ENCODE data around the gene ANKRD36C.
A peak's percentile ranks its signal among the peaks of the same experiment; 100 is the strongest.
"Not testable (repeated sequence)": the region's sequence is repeated elsewhere in the genome, so short reads cannot be mapped to it uniquely, and the experiment has no call there.

The ANKRD36C gene

DNA sequence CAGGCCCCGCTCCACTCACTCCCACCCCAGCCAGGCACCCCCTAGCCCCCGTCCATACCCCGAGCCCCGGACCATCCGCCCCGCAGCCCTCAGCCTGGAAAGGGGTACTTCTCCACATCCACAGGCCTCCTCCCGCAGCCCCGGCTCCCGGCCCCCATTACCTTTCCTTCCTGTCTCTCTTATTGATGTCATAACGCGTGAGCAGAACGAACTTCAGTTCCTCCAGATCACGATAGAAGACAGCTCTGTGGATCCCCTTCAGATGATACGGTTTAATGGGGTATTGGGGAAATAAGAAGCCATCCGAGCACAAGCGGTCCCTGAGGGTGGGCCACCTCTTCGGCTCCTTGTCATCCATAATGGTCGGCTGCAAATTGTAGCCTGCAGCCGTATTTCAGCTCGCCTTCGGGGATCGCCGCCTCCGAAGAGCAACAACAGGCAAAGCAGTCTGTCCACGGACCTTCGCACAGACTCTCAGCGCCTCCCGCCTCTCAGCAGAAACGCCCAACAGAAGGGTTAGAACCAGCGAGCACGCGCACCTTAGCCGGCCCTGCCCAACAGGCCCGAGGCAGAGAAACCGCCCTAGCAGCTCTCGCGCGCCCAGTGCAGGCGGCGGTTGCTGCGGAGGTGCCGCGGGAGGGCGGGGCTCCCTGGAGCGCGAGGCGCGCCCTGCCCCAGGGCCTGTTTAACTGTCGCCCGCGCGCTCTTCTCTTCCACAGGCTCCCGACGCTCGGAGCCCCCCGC, at the start of gene ANKRD36C:
ANKRD36C (minus strand) TSS at position 474 of the 744 bp plus-strand sequence; CDS start at position 358, 116 bp downstream.
- DNase-seq (ENCODE audit: low read depth), result not testable (repeated sequence)

DNA sequence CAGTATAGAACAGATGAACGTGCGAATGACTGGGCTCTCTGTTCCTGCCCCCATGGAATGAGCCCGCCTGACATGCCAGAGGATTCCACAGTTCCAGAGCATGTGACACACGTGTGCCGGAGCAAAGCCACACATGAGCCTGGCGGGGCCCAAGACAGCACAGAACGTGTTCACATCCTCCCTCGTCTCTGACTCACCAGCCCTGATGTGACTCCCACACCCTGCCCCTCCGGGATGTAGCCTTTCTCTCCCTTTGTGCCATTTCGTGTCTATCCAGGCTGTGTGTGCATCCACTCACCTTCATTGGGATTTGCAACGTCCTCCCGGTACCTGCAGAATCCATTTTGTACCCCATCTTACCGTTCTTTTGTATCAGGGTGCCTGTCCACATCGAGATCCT, 43.9 kb upstream of the ANKRD36C start:
- not testable (repeated sequence) for DNase-seq (ENCODE audit: low read depth)

DNA sequence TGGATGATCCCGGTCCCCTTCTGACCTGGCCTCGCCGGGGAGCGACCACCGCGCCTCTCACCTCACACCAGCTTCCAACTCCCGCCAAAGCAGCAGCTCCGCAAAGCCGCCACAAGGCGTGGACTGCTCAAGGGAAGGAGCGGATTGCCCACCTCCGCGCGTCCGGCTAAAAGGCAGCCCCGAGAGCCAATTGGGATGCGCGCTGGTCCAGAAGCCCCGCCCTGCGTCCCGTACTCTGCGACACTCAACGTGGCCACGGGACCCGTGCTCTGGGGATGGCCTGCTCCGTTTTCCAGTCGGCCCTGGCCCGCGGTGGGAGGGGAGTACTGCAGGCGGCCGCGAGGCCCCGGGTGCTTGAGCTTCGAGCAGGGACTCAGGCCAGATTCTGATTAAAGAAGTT, 43.2 kb upstream of the ANKRD36C start, which contains the start of gene GPAT2:
GPAT2 (minus strand) TSS at position 125 of the 400 bp plus-strand sequence. CDS start 2,557 bp downstream, outside the sequence.
- DNase-seq (ENCODE audit: low read depth), result not testable (repeated sequence)

DNA sequence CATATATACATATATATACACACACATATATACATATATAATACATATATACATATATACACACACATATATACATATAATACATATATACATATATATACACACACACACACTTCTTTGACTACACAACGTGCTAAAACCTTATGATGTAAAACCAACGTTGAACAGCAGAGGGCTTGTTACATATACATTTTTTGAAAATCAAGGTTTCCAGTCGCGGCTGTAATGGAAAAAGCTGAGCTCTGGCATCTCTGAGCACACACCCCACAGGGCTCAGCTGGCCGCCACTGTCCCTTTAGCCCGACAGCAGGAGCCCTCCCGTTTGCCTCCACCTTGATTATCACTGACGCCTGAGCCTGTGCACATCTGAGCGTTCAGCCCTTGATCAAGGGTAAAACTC, 42.4 kb upstream of the ANKRD36C start:
- DNase-seq (ENCODE audit: low read depth), result not testable (repeated sequence)

DNA sequence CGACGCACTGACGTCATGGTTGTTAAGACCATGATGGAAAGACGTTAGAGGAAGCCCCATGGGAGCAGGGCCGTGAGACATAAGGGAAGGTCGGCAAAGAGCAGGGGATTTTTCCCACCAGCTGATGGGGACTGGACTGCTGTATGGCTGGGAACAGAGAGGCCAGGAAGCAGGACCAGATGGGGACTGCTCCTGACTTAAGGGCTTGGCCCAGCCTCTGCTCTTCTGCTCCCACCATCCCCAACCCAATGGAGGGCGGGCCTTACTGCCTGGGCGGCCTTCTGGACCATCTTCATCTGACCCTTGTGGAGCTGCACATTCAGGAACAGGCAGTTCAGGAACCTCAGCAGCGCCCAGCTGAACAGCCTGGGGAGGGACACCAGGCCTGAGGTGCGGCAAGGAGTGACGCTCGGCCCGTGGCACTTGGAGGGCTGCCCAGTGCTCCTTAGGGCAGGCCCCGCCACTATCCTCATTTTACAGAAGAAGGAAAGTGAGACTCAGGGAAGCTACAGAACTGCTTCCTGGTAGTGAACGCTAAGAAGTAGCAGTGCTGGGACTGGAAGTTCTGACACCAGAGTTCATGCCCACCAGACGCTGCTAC, 36.2 kb upstream of the ANKRD36C start:
- not testable (repeated sequence) for DNase-seq (ENCODE audit: low read depth)

DNA sequence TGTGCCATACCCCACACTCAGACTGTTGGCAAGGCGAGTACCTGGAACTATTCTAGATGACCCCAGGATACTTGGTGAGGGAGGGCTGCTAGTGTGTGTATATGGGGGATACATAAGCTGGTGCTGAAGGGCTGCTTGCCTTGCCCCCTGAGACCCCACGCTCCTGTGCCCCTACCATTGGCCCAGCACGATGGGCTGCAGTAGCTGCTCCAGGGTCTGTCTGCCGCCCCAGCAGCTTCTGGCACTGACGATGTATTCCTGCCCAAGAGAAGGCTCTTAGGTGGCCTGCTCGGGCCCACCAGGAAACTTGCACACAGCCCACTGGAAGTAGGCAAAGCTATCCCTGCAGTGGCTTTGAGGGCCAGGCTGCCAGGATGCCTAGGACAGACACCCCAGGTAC, 34.1 kb upstream of the ANKRD36C start:
- DNase-seq (ENCODE audit: low read depth), result not testable (repeated sequence)

DNA sequence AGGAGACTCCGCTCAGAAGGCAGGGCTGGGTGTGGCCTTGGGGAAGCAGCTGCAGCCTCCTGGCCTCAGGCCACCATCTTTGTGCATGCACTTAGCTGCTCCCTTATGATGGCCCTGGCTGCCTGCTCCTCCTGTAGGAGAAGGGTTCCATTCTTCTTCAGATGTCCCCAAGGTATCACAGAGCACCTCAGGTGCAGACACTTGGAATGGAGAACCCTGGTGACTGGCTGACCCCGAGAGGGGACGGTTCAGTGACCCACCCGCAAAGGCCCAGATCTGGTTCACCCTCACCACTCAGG, 33.5 kb upstream of the ANKRD36C start:
- DNase-seq (ENCODE audit: low read depth), result no peak

DNA sequence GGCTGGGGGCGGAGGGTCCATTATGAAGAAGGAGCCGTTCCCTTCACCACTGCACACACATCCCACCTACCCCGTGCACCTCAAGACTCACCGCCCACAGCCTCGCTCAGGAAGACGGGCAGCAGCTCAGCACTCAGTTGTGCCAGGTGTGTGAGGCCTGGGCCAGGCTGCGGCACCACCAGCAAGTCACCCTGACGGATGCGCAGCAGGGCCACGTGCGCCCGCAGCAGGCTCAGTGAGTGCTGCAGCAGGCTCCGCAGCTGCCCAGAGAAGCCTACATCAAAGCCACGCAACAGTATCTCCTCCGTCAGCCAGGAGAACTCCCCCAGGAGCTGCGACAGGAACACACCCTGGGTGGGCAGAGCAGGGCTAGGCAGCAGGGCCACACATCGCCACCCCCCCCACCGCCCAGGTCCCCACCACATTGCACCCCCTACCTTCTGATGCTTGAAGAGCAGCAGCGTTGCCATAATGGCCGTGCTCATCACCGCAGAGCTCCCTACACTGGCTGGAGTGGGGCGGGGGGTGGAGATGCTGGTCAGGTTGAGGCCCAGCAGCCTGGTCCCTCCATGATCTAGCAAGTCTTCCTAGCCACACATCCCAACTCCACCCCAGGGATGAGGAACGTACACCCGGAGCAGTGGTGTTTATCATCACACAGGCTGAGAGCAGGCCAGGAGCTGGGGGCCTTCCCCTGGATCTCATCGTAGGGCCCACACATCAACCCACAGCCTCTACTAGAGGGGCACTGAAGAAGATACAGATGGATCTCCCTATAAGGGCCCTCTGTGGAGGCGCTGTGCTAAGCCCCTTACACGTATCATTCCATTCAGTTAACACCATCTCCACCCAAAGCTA, 32.9 kb upstream of the ANKRD36C start:
- no peak for DNase-seq (ENCODE audit: low read depth)

DNA sequence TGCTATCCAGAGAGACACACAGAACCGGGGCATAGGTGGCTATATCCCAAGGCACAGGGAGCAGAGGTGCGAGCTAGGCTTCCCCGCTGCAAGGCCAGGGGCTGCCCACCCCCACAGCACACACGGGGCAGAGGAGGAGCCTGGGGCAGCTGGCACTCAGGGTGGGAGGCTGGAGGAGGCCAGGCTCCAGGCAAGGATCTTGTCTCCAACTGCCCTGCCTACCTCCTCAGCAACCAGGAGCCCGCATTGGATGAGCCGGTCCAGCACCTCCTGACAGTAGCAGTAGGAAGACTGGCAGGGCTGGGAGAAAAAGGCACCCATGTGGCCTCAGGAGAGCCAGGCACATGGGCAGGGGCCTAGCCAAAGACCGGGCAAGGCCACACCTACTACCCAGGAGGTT, 32.1 kb upstream of the ANKRD36C start:
- not testable (repeated sequence) for DNase-seq (ENCODE audit: low read depth)

DNA sequence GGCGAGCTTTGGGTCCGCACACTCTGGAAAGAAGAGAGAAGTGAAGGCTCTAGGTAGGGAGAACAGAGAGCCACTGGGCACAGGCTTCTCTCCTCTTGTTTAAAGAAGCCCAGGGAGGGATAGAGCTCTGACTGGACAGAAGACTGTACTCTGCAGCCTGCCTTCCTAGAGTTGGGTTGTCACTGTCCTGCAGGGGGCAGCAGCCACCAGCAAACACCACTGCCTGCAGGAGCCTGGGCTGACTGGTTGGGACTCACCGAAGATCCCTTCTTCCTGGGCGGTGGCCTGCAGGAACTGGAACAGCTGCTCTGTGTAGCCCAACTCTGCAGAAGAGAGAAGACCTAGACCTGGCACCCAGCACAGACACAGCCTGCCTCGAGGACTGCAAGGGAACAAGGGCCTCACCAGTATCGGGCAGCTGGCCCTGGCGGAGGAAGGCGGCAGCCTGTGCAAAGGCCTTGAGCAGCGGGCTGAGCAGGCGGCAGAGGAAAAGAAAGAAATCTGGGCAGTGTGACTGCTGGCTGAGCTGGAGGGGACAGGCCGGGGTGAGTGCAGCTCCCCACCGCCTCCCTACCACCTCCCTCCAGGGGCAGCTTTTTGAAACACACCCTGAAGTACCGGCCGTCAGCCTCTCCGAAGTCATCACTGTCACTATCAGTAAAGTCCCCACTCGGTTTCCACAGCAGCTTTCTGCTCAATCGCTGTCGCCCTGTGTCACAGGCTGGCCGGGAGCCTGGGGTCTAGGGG, 31.2 kb upstream of the ANKRD36C start:
- peak; percentile 34 for DNase-seq (ENCODE audit: low read depth)

DNA sequence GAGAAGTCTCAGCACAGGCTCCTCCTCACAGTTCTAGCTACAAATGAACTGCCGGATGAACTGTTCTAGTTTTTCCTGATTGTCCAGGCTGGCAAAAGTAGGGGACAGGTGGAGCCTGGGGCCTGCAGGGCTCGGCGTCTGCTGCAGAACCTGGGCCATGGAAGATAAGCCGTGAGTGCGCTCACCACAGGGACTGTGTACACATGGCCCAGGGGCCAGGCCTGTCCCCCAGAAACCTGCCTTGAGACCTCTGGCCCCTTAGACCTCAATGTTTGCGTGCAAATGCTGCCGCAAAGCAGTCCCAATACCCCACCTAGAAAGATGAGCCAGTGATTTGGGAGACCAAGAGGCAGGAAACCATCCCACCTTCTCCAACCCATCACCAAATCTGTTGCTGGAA, 30.5 kb upstream of the ANKRD36C start:
- not testable (repeated sequence) for DNase-seq (ENCODE audit: low read depth)

DNA sequence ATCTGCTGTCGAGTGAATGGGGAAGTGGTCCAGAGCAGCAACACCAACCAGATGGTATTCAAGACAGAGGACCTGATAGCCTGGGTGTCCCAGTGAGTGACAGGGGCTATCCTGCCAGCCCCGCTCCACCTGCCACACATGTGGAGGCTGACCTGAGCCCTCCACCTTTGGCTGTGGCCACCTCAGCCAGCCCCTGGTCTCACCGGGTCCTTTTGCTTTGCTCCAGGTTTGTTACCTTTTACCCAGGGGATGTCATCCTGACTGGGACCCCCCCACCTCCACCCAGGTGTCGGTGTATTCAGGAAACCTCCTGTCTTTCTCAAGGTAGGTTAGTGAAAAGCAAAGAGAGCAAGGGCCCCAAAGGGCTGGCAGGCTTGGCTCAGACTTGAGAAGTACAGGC, 29.5 kb upstream of the ANKRD36C start:
- DNase-seq (ENCODE audit: low read depth), result not testable (repeated sequence)

DNA sequence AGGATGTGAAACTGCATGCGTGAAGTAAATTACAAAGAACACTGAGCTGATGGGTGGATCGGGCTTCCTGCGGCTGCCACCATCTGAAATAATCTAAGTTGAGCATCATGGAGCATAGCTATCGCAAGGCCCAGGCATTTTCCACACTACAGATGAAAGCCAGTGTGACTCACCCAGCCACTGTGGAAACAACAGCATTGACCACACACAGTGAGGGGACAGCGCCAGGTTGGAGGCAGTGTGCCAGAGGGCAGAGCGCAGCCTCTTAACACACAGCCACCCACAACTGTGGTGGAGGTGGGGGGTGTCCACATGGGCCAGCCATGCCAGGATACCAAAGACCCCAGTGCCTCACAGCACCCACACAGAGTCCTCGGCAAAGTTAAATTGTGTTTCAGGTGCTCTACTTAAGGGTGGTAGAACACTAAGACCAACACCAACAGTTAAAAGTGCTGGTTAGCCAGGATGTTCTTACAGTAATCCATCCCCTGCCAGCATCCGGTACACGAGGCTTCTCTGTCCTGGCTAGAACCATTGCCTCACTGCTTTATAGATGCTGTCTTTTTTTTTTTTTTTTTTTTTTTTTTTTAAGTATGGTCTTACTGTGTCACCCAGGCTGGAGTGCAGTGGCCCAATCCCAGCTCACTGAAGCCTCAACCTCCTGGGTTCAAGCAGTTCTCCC, 28.4 kb upstream of the ANKRD36C start:
- not testable (repeated sequence) for DNase-seq (ENCODE audit: low read depth)

DNA sequence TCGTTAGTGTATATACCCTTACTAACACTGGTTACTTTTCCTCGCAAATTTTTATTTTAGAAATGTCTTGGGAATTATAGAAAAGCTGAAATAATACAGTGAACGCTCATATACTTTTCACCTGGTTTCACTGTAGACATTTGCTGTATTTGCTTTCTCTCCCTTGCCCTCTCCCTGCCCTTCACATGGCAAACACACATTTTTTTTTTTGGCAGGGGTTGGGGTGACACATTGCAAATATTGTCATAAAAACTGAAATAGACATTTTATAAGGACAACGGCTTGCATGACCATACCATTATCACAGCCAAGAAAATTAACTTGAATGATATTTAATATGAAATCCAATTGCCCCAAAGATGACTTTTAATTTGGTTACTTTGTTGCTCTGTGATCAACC, 24.7 kb upstream of the ANKRD36C start:
- not testable (repeated sequence) for DNase-seq (ENCODE audit: low read depth)

DNA sequence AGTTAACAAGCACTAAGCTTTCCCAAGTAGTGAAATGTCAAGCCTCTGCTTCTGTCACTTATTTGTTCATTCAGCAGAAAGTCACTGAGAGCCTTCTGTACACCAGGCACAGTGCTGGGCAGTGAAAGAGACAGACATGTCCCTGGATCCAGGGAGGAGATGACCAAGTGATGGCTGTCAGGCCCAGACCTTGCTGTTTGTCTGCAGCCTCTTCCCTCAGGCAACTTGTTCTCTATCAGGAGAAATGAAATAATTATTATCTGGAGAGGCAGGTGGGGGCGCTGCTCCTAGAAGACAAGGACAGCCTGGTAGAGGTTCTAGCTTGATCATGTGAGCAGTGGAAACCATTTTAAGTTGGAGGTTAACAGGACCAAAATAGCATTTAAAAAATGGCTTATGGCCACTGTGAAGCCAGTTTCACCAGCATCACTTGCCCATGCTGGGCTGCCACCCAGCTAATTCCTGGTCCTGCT, 21.2 kb upstream of the ANKRD36C start:
- not testable (repeated sequence) for DNase-seq (ENCODE audit: low read depth)

DNA sequence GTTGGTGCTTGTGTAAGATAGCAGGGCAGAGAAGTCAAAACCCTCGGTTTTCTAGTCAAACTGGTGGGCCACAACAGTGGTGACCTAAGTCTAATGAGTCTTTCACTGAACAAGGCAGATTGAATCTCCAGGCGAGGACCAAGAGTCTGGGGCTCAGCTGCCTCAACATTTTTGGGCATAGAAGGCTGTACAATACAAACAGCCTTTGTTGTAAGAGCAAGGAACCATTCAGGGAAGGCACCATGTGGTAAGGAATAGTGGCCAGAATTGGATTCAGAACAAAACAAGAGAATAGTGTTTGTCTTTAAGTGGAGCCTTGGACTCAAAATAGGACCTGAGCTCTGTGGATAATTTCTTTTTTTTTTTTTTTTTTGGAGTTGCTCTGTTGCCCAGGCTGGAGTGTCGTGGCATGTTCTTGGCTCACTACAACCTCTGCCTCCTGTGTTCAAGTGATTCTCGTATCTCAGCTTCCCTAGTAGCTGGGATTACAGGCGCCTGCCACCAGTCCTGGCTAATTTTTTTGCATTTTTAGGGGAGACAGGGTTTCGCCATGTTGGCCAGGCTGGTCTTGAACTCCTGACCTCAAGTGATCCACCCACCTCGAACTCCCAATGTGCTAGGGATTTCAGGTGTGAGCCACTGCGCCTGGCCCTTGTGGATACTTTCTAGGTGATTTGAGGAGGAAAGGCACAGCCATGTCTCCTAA, 20.6 kb upstream of the ANKRD36C start:
- not testable (repeated sequence) for DNase-seq (ENCODE audit: low read depth)

DNA sequence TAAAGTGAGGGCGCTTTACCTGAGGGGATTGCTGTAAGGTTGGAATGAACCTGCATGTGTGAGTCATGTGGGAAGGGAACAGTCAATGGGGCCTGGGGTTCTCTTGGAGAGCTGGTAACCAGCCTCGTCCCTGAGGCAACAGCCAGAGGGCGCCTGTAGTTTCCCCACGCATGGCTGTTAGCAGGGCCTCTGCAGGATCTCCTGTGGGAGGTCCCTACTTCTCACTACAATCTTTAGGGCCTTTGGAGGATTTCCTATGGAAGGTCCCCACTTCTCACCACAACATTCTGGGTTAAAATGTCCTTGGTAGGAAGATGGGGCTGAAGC, 19.5 kb upstream of the ANKRD36C start:
- not testable (repeated sequence) for DNase-seq (ENCODE audit: low read depth)

DNA sequence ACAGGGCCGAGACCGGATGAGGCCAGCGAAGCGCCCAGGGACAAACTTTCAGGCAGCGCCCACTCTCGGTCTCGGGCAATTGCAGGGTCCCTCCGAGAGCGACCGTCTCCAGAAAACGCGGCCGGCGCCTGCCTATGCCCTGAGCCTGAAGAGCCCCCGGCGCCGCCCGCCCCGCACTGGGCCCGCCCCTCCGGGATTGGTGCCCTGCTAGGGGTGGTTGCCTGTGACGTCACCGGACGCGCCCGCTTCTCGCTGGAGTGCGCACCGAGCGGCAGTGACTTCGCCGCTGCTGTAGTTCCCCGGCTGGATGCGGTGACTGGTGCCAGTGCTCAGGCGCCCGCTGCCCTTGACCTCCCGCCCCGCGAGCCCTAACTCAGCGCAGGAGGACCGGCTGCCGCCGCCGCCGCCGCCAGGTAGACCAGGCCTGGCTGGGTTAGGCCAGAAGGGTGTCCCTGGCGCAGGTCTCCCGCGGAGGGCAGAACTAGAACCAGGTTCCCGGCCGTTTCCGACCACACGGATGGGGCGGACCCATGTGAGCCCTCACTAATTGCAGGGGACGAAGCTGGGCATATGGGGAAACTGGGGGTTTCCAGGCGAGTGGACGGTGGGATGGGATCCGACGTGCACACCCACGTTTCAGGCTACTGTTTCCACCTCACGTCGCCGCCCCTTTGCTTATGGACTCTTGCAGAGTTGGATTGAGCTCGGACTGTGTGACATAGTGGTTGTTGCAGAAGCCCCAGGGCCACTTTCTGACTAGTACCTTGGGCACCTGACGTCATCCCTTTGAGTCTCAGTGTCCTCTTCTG, 18.9 kb upstream of the ANKRD36C start:
- not testable (repeated sequence) for DNase-seq (ENCODE audit: low read depth)

DNA sequence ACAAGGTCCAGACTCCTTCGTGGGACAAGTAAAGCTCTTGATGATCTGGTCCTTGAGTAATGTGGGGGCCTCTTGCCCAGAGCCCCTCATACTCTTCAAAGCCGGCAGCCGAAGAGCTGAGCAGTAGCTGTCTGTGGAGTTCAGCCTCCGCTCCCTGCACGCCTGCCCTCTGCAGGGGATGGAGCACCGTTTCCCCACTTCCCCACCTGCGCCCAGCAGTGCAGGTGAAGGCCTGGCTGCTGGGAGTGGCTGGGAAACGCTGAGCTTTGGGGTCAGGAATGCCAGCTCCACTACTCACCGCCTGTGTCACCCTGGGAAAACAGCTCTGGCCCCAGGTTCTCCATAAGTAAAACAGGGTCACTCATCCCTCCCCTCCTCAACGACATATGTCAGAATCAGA, 18.2 kb upstream of the ANKRD36C start:
- DNase-seq (ENCODE audit: low read depth), result not testable (repeated sequence)

DNA sequence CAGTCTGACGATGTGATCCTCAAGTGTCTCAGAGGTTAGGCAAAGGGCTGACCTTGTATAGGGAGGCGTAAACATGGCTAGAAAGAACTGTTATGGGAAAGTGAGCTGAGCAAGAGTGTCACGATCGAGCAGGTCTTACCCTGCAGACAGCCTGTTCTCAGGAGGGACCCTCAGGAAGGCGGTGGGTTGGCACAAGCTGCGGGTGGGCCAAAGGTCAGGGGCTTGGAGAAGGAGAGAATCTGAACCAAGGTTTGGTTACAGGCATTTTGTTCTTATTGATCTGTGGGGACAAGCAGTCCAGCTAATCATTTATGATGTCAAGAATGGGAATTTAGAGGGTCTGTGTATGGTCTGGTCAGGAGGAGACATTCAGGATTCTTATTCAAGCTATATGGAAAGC, 16.4 kb upstream of the ANKRD36C start:
- DNase-seq (ENCODE audit: low read depth), result not testable (repeated sequence)
